ENCODE results near the gene ATG16L2.
"Not testable (repeated sequence)": the region's sequence is repeated elsewhere in the genome, so short reads cannot be mapped to it uniquely, and the experiment has no call there.

ATG16L2 gene

DNA sequence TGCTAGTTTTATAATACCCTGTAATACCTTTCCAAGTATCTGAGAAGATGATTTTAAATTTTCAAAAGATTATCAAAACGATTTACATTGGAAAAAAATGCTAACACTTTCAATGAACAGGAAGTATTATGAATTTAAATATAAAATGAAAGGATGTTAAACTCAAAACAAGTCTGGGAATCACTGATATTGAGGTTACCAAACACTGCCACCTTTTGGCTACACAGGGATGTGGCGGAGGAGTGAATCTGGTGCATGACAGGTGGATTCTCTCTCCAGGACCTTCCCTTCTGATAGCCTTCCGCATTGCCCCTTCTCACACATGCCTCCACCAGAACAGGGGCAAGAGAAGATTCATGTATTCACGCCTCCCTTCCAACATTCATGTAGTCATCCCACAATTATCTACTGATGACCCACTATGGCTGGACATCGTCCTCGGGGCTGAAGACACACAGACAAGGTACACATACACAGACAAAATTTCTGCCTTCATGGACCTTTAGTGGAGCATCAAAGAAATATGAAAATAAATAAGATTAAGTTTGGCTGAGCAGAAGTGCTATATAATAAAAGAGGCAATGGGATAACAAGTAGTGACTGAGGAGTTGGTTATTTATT is 34.7 kb downstream of the ATG16L2 start:
- Mint-ChIP-seq H3K27ac (no peak overlapping the region), H3K4me3 (no peak overlapping the region)
- DNase-seq = no peak

GRCh38 chr11:72850832-72851231 is 36.6 kb downstream of the ATG16L2 start:
- H3K9me3 Mint-ChIP-seq = no peaks in the 10 kb centered on the region
- no peaks in the 10 kb centered on the region for H3K4me1 Mint-ChIP-seq
- TF ChIP-seq, protein P1, sequence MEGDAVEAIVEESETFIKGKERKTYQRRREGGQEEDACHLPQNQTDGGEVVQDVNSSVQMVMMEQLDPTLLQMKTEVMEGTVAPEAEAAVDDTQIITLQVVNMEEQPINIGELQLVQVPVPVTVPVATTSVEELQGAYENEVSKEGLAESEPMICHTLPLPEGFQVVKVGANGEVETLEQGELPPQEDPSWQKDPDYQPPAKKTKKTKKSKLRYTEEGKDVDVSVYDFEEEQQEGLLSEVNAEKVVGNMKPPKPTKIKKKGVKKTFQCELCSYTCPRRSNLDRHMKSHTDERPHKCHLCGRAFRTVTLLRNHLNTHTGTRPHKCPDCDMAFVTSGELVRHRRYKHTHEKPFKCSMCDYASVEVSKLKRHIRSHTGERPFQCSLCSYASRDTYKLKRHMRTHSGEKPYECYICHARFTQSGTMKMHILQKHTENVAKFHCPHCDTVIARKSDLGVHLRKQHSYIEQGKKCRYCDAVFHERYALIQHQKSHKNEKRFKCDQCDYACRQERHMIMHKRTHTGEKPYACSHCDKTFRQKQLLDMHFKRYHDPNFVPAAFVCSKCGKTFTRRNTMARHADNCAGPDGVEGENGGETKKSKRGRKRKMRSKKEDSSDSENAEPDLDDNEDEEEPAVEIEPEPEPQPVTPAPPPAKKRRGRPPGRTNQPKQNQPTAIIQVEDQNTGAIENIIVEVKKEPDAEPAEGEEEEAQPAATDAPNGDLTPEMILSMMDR (IDR thresholded peaks at IDR 0.05) = no peak

More for the DNA sequence above, 34.7 kb downstream of the ATG16L2 start:
- TF ChIP-seq, protein P1 (IDR thresholded peaks at IDR 0.05) = peak; percentile 68
- Mint-ChIP-seq H3K36me3 (ENCODE audit: low read depth) (peaks cover 29% of the 10 kb centered on the region), H3K9me3 (no peaks in the 10 kb centered on the region), H3K27me3 (ENCODE audit: low read depth, poor library complexity) (no peaks in the 10 kb centered on the region), H3K4me1 (peaks cover 11% of the 10 kb centered on the region)

GRCh38 chr11:72851726-72852125 is 37.5 kb downstream of the ATG16L2 start:
- TF ChIP-seq, protein P1 (IDR thresholded peaks at IDR 0.05) = no peak
- Mint-ChIP-seq H3K4me3 (no peak overlapping the region), H3K27me3 (ENCODE audit: low read depth, poor library complexity) (no peaks in the 10 kb centered on the region), H3K4me1 (no peaks in the 10 kb centered on the region), H3K9me3 (no peaks in the 10 kb centered on the region), H3K36me3 (ENCODE audit: low read depth) (peaks cover 17% of the 10 kb centered on the region), H3K27ac (no peak overlapping the region)
- DNase-seq = no peak

More at GRCh38 chr11:72850832-72851231, 36.6 kb downstream of the ATG16L2 start:
- peaks cover 24% of the 10 kb centered on the region for H3K36me3 Mint-ChIP-seq (ENCODE audit: low read depth)
- no peak for DNase-seq
- H3K27ac Mint-ChIP-seq = no peak overlapping the region
- H3K4me3 Mint-ChIP-seq = no peak overlapping the region
- H3K27me3 Mint-ChIP-seq (ENCODE audit: low read depth, poor library complexity) = no peaks in the 10 kb centered on the region

DNA sequence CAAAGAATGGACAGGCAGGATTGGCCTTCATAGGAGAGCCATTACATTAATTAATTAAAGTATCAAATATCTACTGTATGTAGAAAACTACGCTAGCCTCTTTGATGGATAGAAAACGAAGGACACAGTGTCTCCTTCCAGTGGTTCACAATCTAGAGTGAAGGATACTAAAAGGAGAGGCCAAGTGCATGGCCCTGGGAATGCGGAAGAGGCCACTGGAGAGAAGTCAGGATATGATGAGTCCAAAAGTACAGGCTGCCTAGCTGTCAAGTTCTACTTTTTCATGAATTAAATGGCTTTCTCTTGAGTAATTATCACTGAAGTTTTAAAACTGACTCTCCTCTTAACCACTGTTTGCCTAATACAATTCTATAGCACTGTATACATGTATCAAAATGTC is 41.9 kb downstream of the ATG16L2 start:
- Mint-ChIP-seq H3K9me3 (no peaks in the 10 kb centered on the region), H3K4me3 (no peak overlapping the region), H3K27ac (no peak overlapping the region), H3K36me3 (ENCODE audit: low read depth) (peaks cover 21% of the 10 kb centered on the region), H3K4me1 (no peaks in the 10 kb centered on the region), H3K27me3 (ENCODE audit: low read depth, poor library complexity) (no peaks in the 10 kb centered on the region)
- TF ChIP-seq, protein P1 (IDR thresholded peaks at IDR 0.05) = no peak
- DNase-seq = no peak

- Mint-ChIP-seq H3K27me3 (ENCODE audit: low read depth, poor library complexity) (no peaks in the 10 kb centered on the region), H3K4me3 (no peak overlapping the region), H3K27ac (no peak overlapping the region), H3K36me3 (ENCODE audit: low read depth) (peaks cover 21% of the 10 kb centered on the region), H3K4me1 (no peaks in the 10 kb centered on the region), H3K9me3 (no peaks in the 10 kb centered on the region)
- DNase-seq = no peak
- TF ChIP-seq, protein P1 (IDR thresholded peaks at IDR 0.05) = no peak
Observed at GRCh38 chr11:72856551-72857345, 42.5 kb downstream of the ATG16L2 start.

DNA sequence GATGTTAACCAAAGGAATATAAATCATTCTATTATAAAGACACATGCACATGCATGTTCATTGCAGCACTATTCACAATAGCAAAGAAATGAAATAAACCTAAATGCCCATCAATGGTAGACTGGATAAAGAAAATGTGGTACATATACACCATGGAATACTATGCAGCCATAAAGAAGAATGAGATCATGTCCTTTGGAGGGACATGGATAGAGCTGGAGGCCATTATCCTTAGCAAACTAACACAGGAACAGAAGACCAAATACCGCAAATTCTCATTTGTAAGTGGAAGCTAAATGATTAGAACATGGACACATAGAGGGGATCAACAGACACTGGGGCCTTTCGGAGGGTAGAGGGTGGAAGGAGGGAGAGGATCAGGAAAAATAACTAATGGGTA is 44.1 kb downstream of the ATG16L2 start:
- not testable (repeated sequence) for H3K27me3 Mint-ChIP-seq (ENCODE audit: low read depth, poor library complexity); H3K9me3 Mint-ChIP-seq; DNase-seq; H3K4me3 Mint-ChIP-seq; H3K27ac Mint-ChIP-seq; H3K4me1 Mint-ChIP-seq
- H3K36me3 Mint-ChIP-seq (ENCODE audit: low read depth) = peaks cover 13% of the 10 kb centered on the region

Measured in nephron progenitor cell (in vitro differentiated cells).